Measurements from ENCODE around the gene NOS1AP. TPM values are rescaled to one million over a fixed set of nuclear protein-coding genes. Genes with fewer than 3 reads are reported as not detected.

Gene NOS1AP
- total RNA-seq, 2 experiments from 2014 or later: not detected

DNA sequence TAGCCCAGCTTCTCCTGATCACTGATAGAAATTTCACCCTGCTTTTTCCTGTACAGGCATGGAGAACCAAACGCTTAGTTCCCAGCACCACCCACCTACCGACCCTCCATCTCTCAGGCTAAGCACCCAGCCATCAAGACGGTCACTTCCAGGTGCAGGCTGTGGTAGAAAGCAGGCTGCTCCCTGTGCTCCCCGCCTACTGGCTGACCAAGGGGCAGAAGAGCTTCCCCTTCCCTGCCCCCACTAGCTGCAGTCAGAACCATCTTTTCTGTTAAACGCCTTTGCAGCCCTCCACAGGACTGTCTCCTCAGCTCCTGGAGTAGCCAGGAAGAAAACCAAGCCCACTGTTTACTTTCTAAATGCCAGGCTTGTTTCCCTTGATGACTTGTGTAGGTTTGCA, 284.2 kb downstream of the NOS1AP start:
- CTCF ChIA-PET: no interaction called here
- no peak overlapping the region for H3K27ac Mint-ChIP-seq
- no peaks in the 10 kb centered on the region for H3K9me3 Mint-ChIP-seq (ENCODE audit: low read depth)
- H3K27me3 Mint-ChIP-seq: peaks cover 11% of the 10 kb centered on the region
- no peaks in the 10 kb centered on the region for H3K4me1 Mint-ChIP-seq
- DNase-seq (no peak), ATAC-seq (no peak)
- H3K4me3 Mint-ChIP-seq: no peak overlapping the region
- no peaks in the 10 kb centered on the region for H3K36me3 Mint-ChIP-seq

DNA sequence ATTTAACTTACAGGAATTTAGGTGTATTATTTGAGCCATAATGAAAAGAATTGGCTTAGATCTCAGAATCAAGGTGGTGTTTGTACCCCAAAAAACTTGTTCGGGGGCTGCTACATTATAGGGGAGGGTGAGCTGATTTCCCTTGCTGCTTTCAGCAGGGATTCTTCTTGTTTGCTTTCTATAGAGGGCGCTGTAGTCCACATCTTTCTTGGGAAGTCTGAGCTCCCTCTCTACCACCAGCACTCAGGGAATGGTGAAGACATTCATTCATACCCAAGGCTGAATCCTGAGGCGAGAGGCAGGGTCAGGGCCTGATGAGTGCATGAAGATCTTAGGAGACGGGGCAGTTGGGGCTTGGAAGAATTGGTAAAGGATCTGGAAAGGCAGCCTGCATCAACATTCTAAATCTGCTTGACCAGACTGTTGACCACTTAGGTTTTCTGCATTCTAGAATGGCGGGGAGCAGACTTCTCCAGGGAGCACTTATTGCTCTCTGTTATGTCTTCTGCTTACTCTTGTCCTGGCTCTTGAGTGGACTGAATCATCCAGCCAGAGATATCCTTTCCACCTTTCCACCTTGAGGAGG, 288.3 kb downstream of the NOS1AP start:
- Mint-ChIP-seq H3K4me3 (no peak overlapping the region), H3K27ac (no peak overlapping the region), H3K9me3 (ENCODE audit: low read depth) (no peaks in the 10 kb centered on the region), H3K27me3 (peaks cover 9% of the 10 kb centered on the region), H3K36me3 (no peaks in the 10 kb centered on the region), H3K4me1 (no peaks in the 10 kb centered on the region)
- CTCF ChIA-PET: no interaction called here
- ATAC-seq: no peak
- no peak for DNase-seq

DNA sequence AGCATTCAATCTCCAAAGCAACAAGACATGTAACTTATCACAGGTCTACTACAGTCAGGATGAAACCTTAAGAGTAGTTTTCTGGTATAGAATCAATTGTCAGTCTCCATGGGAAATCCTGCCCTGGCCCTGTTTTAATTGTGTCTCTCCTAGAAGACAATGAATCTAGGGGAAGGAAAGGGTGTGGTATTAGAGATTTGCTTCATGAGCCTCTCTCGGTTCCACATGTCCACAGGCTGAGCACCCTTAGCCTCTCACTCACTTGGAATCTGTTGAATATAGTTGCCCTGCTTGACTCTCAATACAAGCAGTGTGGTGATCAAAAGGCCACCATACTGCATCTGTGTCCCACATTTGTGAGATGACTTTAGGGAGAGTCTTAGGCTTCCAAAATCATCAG, 289.4 kb downstream of the NOS1AP start:
- Mint-ChIP-seq H3K4me3 (no peak overlapping the region), H3K27me3 (peaks cover 12% of the 10 kb centered on the region), H3K27ac (no peak overlapping the region), H3K4me1 (no peaks in the 10 kb centered on the region), H3K9me3 (ENCODE audit: low read depth) (no peaks in the 10 kb centered on the region), H3K36me3 (no peaks in the 10 kb centered on the region)
- DNase-seq (no peak), ATAC-seq (no peak)
- CTCF ChIA-PET: no interaction called here

DNA sequence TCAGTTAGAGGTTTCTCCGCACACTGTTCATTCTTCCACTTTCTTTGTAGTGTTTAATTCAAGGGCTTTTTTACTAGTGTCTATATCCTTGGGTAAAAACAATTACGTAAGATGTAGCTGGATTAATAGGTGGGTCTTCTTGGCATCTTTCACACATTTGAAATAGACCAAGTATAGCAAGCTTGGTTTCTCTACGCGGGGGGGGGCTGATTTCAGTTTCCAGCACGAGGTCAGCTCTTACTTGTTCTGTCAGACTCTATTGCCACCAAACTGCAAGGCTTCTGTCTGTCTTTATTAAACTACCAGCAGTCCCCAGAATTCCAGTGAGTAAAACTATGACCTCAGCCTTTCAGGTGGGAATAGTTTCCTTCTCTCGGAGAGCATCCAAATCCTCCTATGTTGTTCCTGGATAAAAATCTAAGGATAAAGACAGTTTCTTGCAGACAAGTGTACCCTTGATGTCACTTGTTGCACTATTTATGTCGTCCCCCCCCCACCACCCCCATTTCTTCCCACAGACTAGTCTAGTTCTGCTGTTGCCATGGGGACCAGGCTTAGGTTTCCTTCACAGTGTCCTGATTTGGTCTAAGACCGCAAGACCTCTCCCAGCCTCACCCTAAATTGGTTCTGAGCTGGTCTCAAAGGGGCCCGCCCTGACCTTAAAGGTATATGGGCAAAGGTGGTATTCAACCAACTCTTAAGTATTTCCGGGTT, 290.2 kb downstream of the NOS1AP start:
- Mint-ChIP-seq H3K4me3 (no peak overlapping the region), H3K4me1 (no peaks in the 10 kb centered on the region), H3K36me3 (no peaks in the 10 kb centered on the region), H3K27me3 (peaks cover 12% of the 10 kb centered on the region), H3K27ac (no peak overlapping the region), H3K9me3 (ENCODE audit: low read depth) (no peaks in the 10 kb centered on the region)
- ATAC-seq (no peak), DNase-seq (no peak)
- CTCF ChIA-PET: interaction anchor here (0.6 kb wide), 1 partner anchor 15 kb away, joined by 3 read pairs; no protein-coding TSS in a partner anchor

DNA sequence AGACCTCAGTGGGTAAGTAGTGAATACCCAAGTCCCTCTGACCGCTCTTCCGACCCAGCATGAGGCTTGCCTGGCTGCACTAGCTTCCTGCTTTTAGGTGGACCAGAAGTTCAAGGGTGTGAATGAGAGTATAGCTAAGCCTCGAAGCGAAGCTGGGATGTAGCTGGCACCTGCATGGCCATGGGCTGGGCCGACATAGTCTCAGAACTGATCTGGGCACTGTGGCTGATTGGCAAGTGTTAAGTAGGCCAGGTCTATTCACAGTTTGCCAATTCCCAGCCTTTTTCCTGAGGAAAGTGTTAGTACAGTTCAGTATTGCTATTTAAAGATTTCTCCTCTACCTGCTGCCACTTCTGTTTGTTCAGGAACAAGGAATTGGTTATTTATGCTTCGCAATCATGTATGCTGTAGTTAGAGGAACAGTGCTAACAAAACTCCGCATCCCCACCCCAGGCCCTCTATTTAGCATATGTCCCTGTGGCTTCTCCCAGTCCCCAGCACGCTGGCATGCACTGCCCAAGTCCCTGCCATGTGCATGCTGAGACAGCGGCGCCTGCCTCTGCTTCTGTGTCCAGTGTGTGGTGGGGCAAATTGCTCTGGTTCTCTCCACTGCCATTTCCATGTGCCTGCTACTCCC, 290.9 kb downstream of the NOS1AP start:
- Mint-ChIP-seq H3K4me1 (no peaks in the 10 kb centered on the region), H3K27me3 (peaks cover 7% of the 10 kb centered on the region), H3K36me3 (no peaks in the 10 kb centered on the region), H3K4me3 (no peak overlapping the region), H3K27ac (no peak overlapping the region), H3K9me3 (ENCODE audit: low read depth) (no peaks in the 10 kb centered on the region)
- ATAC-seq: no peak
- CTCF ChIA-PET: no interaction called here
- DNase-seq: no peak

DNA sequence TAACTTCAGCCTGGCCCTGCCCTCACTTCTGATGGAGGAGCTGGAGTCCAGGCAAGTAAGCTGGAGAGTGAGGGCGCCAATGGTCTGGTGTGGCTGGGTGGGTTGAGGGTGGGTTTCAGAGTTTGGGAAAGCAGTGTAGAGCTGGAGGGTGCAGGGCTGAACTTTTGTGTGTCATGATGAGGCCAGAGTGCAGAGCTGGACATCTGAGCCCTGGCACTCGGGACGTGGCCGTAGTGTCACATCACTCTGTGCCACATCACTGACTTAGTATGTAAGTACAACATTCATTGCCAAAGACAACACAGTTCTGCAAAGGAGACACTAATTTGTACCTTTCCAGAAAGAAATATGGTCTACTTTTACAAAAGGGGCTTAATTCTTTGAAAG, 291.4 kb downstream of the NOS1AP start:
- Mint-ChIP-seq H3K4me1 (no peaks in the 10 kb centered on the region), H3K27ac (no peak overlapping the region), H3K4me3 (no peak overlapping the region), H3K27me3 (peaks cover 3% of the 10 kb centered on the region), H3K9me3 (ENCODE audit: low read depth) (no peaks in the 10 kb centered on the region), H3K36me3 (no peaks in the 10 kb centered on the region)
- DNase-seq (no peak), ATAC-seq (no peak)
- CTCF ChIA-PET: no interaction called here

DNA sequence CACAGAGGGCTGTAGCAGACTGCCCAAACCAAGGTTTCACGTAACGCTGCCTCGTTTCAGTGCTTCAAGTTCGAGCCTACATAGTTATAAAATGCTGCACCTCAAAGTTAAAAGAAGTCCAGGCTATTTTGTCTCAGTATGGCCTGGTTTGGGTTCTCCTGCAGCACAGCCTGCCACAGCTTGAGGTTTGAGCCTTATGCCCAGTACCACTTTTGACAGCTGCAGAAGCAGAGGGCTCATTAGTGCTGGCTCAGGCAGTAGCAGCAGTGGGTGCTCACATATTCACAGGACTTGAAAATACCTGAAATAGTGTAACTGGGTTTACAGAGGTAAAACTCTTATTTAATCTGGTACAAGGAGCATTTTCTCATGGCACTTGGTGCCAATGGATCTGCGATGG, 291.9 kb downstream of the NOS1AP start:
- no peaks in the 10 kb centered on the region for H3K4me1 Mint-ChIP-seq
- ATAC-seq (no peak), DNase-seq (no peak)
- no peaks in the 10 kb centered on the region for H3K36me3 Mint-ChIP-seq
- no peak overlapping the region for H3K27ac Mint-ChIP-seq
- H3K27me3 Mint-ChIP-seq: peaks cover 3% of the 10 kb centered on the region
- no peak overlapping the region for H3K4me3 Mint-ChIP-seq
- H3K9me3 Mint-ChIP-seq (ENCODE audit: low read depth): no peaks in the 10 kb centered on the region
- CTCF ChIA-PET: no interaction called here

DNA sequence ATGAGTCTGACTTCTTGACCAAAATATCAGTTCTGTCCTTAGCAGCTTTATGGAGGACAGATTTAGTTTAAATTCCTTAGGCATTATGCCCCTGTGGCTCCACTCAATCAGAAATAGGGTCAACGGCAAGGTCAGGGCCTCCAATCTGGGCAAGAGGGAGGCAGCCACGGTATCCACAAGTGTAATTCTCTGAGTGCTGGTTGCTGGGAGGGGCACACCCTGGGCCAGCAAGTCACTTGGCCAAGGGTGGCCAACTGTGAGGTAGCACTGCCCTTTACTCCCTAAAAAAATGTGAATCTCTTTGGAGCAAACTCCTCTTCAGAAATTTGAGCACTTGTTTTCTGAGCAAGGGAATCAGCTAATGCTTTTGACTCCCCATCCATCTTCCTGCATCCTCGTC, 294.3 kb downstream of the NOS1AP start:
- no peaks in the 10 kb centered on the region for H3K36me3 Mint-ChIP-seq
- H3K27me3 Mint-ChIP-seq: peaks cover 3% of the 10 kb centered on the region
- no peaks in the 10 kb centered on the region for H3K9me3 Mint-ChIP-seq (ENCODE audit: low read depth)
- no peak for DNase-seq
- no peaks in the 10 kb centered on the region for H3K4me1 Mint-ChIP-seq
- H3K27ac Mint-ChIP-seq: no peak overlapping the region
- H3K4me3 Mint-ChIP-seq: no peak overlapping the region
- CTCF ChIA-PET: no interaction called here
- no peak for ATAC-seq

DNA sequence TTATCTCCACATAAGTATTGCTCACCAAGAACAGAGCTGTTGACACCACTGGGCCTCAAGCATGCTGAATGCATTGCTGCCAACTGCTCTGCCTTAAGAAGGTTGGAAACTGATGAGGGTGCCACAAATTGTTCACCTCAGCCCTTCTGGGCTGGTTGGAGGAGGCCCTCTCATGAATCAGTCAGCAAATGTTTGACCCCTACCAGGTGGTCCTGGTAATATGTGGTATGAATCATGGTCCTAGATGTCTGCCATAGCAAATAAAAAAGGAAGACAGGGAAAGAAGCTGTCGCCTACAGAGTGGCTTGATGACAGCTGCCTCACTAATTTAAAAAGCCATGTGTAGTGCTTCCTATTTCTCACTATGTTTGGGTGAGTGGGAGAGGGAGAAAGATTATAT, 295.0 kb downstream of the NOS1AP start:
- H3K27ac Mint-ChIP-seq: no peak overlapping the region
- ATAC-seq (no peak), DNase-seq (no peak)
- H3K27me3 Mint-ChIP-seq: peaks cover 3% of the 10 kb centered on the region
- H3K36me3 Mint-ChIP-seq: no peaks in the 10 kb centered on the region
- CTCF ChIA-PET: no interaction called here
- H3K4me1 Mint-ChIP-seq: no peaks in the 10 kb centered on the region
- H3K9me3 Mint-ChIP-seq (ENCODE audit: low read depth): no peaks in the 10 kb centered on the region
- no peak overlapping the region for H3K4me3 Mint-ChIP-seq

DNA sequence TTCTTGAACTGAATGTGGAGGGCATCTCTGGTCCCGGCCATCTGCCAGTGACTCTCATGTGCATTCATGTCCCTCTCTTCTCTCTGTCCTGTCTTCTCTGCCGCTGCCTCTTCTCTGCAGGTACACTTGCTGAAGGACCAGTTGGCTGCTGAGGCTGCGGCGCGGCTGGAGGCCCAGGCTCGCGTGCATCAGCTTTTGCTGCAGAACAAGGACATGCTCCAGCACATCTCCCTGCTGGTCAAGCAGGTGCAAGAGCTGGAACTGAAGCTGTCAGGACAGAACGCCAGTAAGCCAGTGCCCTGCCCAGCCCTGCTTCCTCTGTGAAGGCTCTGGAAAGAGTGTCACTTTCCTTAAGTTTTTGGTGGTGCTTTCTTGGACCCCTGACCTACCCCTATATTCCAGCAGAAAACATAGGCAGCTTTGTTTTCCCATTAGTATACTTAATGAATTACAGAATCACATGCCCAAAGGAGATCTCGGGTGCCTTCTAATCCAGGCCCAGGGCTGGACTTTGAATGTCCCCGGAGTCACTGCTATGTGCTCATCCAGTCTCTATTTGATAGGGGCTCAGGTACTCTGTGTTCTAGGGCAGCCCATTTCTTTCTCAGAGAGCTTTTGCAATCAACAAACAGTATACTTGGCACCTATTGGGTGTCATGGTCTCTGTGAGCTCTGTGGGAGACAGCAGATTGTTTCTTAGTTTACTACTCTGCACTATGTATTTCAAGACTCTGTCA, 296.0 kb downstream of the NOS1AP start:
- Mint-ChIP-seq H3K9me3 (ENCODE audit: low read depth) (no peaks in the 10 kb centered on the region), H3K4me3 (no peak overlapping the region), H3K27ac (no peak overlapping the region), H3K36me3 (no peaks in the 10 kb centered on the region), H3K27me3 (peaks cover 3% of the 10 kb centered on the region), H3K4me1 (no peaks in the 10 kb centered on the region)
- ATAC-seq (no peak), DNase-seq (no peak)
- CTCF ChIA-PET: no interaction called here

DNA sequence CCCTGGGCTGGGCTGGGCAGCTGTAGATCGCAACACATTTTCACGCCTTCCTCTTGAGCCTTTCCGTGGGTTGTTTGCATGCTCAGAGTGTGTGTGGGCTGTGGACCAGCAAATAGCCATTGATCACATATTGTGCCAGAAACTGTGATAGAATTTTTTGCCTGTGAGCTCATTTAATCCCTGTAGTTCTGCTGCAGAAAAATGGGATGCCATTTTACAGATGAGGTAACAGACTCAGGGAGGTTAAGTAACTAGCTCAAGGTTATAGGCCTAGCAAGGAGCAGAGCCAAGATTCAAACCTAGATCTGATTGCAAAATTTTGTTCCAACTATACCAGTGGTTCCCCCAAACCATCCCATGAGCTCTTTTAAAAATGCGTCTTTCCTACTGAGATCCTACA, 296.7 kb downstream of the NOS1AP start:
- no peaks in the 10 kb centered on the region for H3K4me1 Mint-ChIP-seq
- no peaks in the 10 kb centered on the region for H3K9me3 Mint-ChIP-seq (ENCODE audit: low read depth)
- DNase-seq (no peak), ATAC-seq (no peak)
- H3K36me3 Mint-ChIP-seq: no peaks in the 10 kb centered on the region
- no peak overlapping the region for H3K4me3 Mint-ChIP-seq
- peaks cover 3% of the 10 kb centered on the region for H3K27me3 Mint-ChIP-seq
- H3K27ac Mint-ChIP-seq: no peak overlapping the region
- CTCF ChIA-PET: no interaction called here

DNA sequence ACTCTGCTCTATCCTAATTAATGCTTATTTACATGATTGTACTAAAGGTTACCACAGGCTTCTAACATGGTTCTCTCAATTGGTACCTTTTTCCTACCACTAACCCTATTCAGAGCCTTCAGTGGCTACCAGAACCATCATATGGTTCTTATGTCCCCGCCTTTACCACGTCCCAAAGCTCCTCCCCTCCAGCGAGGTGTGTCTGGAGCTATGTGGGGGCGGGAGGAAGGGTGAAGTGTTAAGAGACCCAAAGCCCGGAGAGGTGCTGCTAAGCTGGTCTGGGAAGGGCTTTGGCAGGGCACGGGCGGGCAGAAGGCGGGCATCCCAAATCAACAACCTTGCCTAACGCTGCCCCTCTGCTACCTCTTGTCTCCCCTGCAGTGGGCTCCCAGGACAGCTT, 297.2 kb downstream of the NOS1AP start:
- ATAC-seq: no peak
- H3K27me3 Mint-ChIP-seq: peaks cover 3% of the 10 kb centered on the region
- H3K36me3 Mint-ChIP-seq: no peaks in the 10 kb centered on the region
- DNase-seq: no peak
- no peaks in the 10 kb centered on the region for H3K9me3 Mint-ChIP-seq (ENCODE audit: low read depth)
- H3K27ac Mint-ChIP-seq: no peak overlapping the region
- no peaks in the 10 kb centered on the region for H3K4me1 Mint-ChIP-seq
- CTCF ChIA-PET: no interaction called here
- H3K4me3 Mint-ChIP-seq: no peak overlapping the region

DNA sequence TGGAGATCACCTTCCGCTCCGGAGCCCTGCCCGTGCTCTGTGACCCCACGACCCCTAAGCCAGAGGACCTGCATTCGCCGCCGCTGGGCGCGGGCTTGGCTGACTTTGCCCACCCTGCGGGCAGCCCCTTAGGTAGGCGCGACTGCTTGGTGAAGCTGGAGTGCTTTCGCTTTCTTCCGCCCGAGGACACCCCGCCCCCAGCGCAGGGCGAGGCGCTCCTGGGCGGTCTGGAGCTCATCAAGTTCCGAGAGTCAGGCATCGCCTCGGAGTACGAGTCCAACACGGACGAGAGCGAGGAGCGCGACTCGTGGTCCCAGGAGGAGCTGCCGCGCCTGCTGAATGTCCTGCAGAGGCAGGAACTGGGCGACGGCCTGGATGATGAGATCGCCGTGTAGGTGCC, 297.6 kb downstream of the NOS1AP start:
- Mint-ChIP-seq H3K27me3 (peaks cover 3% of the 10 kb centered on the region), H3K27ac (no peak overlapping the region), H3K9me3 (ENCODE audit: low read depth) (no peaks in the 10 kb centered on the region), H3K36me3 (no peaks in the 10 kb centered on the region), H3K4me3 (no peak overlapping the region), H3K4me1 (no peaks in the 10 kb centered on the region)
- DNase-seq (no peak), ATAC-seq (no peak)
- CTCF ChIA-PET: no interaction called here

DNA sequence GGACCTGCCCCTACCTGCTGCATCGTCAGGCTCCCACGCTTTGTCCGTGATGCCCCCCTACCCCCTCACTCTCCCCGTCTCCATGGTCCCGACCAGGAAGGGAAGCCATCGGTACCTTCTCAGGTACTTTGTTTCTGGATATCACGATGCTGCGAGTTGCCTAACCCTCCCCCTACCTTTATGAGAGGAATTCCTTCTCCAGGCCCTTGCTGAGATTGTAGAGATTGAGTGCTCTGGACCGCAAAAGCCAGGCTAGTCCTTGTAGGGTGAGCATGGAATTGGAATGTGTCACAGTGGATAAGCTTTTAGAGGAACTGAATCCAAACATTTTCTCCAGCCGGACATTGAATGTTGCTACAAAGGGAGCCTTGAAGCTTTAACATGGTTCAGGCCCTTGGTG, 298.3 kb downstream of the NOS1AP start:
- no peak for ATAC-seq

More for the DNA sequence above, 298.3 kb downstream of the NOS1AP start:
- H3K27me3 Mint-ChIP-seq: peaks cover 3% of the 10 kb centered on the region
- DNase-seq: no peak
- no peak overlapping the region for H3K4me3 Mint-ChIP-seq
- H3K36me3 Mint-ChIP-seq: no peaks in the 10 kb centered on the region
- no peaks in the 10 kb centered on the region for H3K4me1 Mint-ChIP-seq
- no peak overlapping the region for H3K27ac Mint-ChIP-seq
- CTCF ChIA-PET: no interaction called here
- no peaks in the 10 kb centered on the region for H3K9me3 Mint-ChIP-seq (ENCODE audit: low read depth)

Data from activated CD8-positive, alpha-beta memory T cell treated with anti-CD3 and anti-CD28 coated beads, Interleukin-2, amount 10 ng/mL, durations not matched to agents 7 days and 5 days (primary cell).